Adipocyte (in vitro differentiated cells): ENCODE data around the gene COL25A1.
A peak's percentile ranks its signal among the peaks of the same experiment; 100 is the strongest.

ENCODE experiments used
- DNase-seq: peaks from one replicate; pipeline ENCODE4 v3.0.0-alpha.2; 2015; ENCODE audit warnings: low read depth
- H3K27me3 ChIP-seq: replicated peaks from 2 replicates; pipeline ENCODE4 v1.7.0; 2013; ENCODE audit warnings: mild to moderate bottlenecking, low read length, moderate library complexity; ENCODE audit not compliant: control insufficient read depth, insufficient read depth
- H3K36me3 ChIP-seq: 2 replicates; pipeline ENCODE4 v1.7.0; 2013; ENCODE audit warnings: low read length, mild to moderate bottlenecking, moderate library complexity; ENCODE audit not compliant: control insufficient read depth, insufficient read depth, severe bottlenecking
- H3K4me1 ChIP-seq: 2 replicates; pipeline ENCODE4 v1.7.0; 2013; ENCODE audit warnings: mild to moderate bottlenecking, low read length, moderate library complexity; ENCODE audit not compliant: control insufficient read depth, insufficient read depth
- H3K4me3 ChIP-seq: 2 replicates; pipeline ENCODE4 v1.7.0; 2013; ENCODE audit warnings: mild to moderate bottlenecking, low read length, moderate library complexity
- H3K9ac ChIP-seq: 2 replicates; pipeline ENCODE4 v1.7.0; 2013; ENCODE audit warnings: mild to moderate bottlenecking, low read length, moderate library complexity
- H3K9me3 ChIP-seq: 2 replicates; pipeline ENCODE4 v1.7.0; 2013; ENCODE audit warnings: mild to moderate bottlenecking, low read length, moderate library complexity; ENCODE audit not compliant: control insufficient read depth

The COL25A1 gene

GRCh38 chr4:108901291-108901690 lies 401.2 kb downstream of the COL25A1 start:
- Histone ChIP-seq H3K4me3 (no peak overlapping the region), H3K9me3 (no peaks in the 10 kb centered on the region), H3K4me1 (peaks cover 7% of the 10 kb centered on the region), H3K36me3 (no peaks in the 10 kb centered on the region), H3K9ac (no peak overlapping the region), H3K27me3 (no peaks in the 10 kb centered on the region)
- DNase-seq: no peak

DNA sequence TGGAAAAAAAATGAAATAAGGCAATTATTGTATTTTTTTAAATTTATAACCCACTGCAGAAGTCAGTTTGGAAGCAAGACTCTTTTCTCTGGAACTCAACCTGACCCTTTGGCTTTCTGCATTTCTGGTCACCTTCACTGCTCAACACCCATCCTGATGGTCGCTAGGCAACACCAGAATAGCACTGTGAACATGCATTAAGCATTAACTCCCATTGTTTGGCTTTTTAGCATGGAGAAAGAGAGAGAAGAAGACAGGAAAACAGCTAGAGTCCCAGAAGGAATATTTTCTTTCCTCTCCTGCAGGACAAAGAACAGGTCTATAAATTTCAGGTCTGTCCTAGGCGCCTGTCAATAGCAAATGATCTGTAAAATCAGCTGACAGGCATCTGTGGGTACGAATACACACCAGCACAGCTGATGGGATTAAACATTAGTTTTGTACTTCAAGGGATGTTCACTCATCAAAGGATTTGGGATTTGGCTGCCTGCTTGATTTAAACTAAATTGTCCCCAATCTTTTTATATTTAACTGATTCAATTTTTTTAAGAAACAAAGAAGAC lies 402.4 kb downstream of the COL25A1 start:
- Histone ChIP-seq H3K9ac (no peak overlapping the region), H3K9me3 (no peaks in the 10 kb centered on the region), H3K4me1 (peaks cover 7% of the 10 kb centered on the region), H3K4me3 (no peak overlapping the region), H3K27me3 (no peaks in the 10 kb centered on the region), H3K36me3 (no peaks in the 10 kb centered on the region)
- no peak for DNase-seq

- no peaks in the 10 kb centered on the region for H3K36me3 ChIP-seq
- H3K4me1 ChIP-seq: no peaks in the 10 kb centered on the region
- no peak overlapping the region for H3K4me3 ChIP-seq
- H3K27me3 ChIP-seq: no peaks in the 10 kb centered on the region
- no peaks in the 10 kb centered on the region for H3K9me3 ChIP-seq
- no peak overlapping the region for H3K9ac ChIP-seq
- no peak for DNase-seq
Observed at GRCh38 chr4:108893468-108893867, 409.0 kb downstream of the COL25A1 start.

GRCh38 chr4:108891896-108892590 lies 410.4 kb downstream of the COL25A1 start:
- Histone ChIP-seq H3K9ac (no peak overlapping the region), H3K27me3 (no peaks in the 10 kb centered on the region), H3K36me3 (no peaks in the 10 kb centered on the region), H3K4me1 (no peaks in the 10 kb centered on the region), H3K9me3 (no peaks in the 10 kb centered on the region), H3K4me3 (no peak overlapping the region)
- no peak for DNase-seq

- Histone ChIP-seq H3K27me3 (no peaks in the 10 kb centered on the region), H3K36me3 (no peaks in the 10 kb centered on the region), H3K4me1 (no peaks in the 10 kb centered on the region), H3K4me3 (no peak overlapping the region), H3K9me3 (no peaks in the 10 kb centered on the region), H3K9ac (no peak overlapping the region)
- no peak for DNase-seq
Observed at GRCh38 chr4:108890484-108890881, 412.0 kb downstream of the COL25A1 start.

DNA sequence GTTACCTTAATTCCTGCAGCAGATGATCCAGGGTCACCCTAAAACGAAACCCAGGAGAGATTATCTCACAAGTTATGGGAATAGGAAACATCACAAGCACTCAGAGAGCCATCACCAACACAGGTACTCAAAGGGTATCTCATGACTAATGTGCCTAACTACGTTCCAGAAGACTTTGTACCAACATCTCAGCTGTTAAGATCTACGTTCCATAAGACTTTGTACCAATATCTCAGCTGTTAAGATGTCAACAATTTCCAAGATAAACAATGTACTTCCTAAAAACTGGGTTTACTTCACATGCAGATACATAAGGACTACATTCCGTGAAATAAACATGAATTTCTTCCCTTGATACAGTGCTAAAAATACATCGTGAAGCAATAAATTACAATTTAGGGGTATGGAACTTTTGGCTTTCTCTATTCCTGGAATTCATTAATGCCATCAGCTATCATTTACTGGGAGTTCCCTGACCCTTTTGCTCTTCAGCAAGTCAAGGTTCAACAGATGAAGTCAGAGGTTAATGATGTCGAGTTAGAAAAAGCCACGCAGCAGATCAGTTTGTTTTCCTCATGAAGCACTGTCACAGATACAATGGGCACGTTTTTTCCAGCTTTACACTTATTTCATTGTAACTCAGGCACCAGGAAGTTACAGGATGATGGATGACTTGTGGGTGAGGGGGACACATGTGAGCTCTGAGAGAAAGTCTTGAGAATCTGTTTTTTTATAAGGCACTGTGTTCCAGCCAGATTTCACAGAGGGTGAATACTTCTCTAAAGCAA lies 412.6 kb downstream of the COL25A1 start:
- H3K9me3 ChIP-seq: no peaks in the 10 kb centered on the region
- H3K27me3 ChIP-seq: no peaks in the 10 kb centered on the region
- H3K4me3 ChIP-seq: no peak overlapping the region
- no peak for DNase-seq
- no peak overlapping the region for H3K9ac ChIP-seq
- H3K36me3 ChIP-seq: no peaks in the 10 kb centered on the region
- no peaks in the 10 kb centered on the region for H3K4me1 ChIP-seq

GRCh38 chr4:108888769-108889168 lies 413.7 kb downstream of the COL25A1 start:
- Histone ChIP-seq H3K4me1 (no peaks in the 10 kb centered on the region), H3K4me3 (no peak overlapping the region), H3K9me3 (no peaks in the 10 kb centered on the region), H3K27me3 (no peaks in the 10 kb centered on the region), H3K36me3 (no peaks in the 10 kb centered on the region), H3K9ac (no peak overlapping the region)
- DNase-seq: no peak

DNA sequence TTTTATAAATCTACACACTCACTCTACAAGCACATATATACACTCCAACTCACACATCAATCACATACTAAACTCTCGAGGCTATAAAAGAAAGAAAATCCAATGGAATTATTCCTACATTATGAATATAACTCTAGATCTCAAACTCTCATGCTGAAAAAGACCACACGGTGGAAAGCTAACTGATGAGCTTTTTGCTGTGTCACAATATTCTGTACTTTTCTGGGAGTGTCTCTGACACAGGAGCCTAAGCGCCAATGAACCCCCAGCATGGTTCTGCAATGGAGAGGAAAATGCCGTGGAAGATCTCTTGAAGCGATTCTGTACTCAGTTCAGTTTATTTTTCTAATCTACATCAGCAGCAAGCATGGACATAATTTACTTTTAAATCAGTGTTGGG lies 415.4 kb downstream of the COL25A1 start:
- H3K4me1 ChIP-seq: no peaks in the 10 kb centered on the region
- H3K9me3 ChIP-seq: no peaks in the 10 kb centered on the region
- no peak overlapping the region for H3K4me3 ChIP-seq
- H3K36me3 ChIP-seq: no peaks in the 10 kb centered on the region
- no peaks in the 10 kb centered on the region for H3K27me3 ChIP-seq
- no peak for DNase-seq
- no peak overlapping the region for H3K9ac ChIP-seq

DNA sequence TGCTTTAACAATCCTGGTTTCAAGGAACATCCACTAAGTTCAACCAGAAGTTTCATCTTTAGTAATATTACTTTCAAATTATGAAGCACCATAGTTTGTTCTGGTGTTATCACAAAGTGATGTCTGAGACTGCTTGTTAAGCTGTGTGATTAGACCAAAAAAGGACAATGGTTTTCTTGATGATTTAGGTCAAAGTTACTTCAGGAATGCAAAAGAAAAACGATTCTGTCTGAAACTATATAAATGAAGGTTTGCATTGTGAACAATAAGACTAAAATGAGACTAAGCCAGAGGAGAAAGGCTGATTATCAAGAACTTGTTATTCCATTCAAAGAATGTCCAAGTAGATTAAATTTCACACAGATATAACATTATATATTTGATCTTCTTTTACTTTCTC lies 417.2 kb downstream of the COL25A1 start:
- peak; percentile 55 for DNase-seq
- Histone ChIP-seq H3K9ac (no peak overlapping the region), H3K9me3 (no peaks in the 10 kb centered on the region), H3K36me3 (no peaks in the 10 kb centered on the region), H3K4me1 (no peaks in the 10 kb centered on the region), H3K4me3 (no peak overlapping the region), H3K27me3 (no peaks in the 10 kb centered on the region)

DNA sequence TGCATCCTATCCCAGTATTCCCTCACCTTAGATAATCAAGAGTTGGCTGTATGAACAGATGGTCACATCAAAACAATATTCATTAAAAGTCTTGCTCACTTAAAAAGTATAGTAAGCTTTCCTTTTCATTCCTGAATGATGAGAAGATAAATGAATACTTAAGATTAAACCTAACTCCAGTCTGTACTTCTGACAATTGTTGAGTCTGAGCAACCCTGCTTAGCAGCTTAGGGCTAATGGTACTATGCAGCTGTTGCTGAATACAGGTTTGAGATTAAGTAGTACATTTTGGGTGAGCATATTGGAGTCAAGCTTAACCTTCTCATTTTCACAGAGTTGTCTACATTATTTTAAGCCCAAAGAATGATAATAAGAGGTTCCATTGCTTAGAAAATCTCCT lies 417.9 kb downstream of the COL25A1 start:
- no peaks in the 10 kb centered on the region for H3K4me1 ChIP-seq
- no peak overlapping the region for H3K4me3 ChIP-seq
- H3K9ac ChIP-seq: no peak overlapping the region
- H3K9me3 ChIP-seq: no peaks in the 10 kb centered on the region
- no peaks in the 10 kb centered on the region for H3K27me3 ChIP-seq
- no peaks in the 10 kb centered on the region for H3K36me3 ChIP-seq
- peak; percentile 23 for DNase-seq

- H3K4me1 ChIP-seq: peaks cover 4% of the 10 kb centered on the region
Observed at GRCh38 chr4:108881986-108882385, 420.5 kb downstream of the COL25A1 start.

More at GRCh38 chr4:108881986-108882385, 420.5 kb downstream of the COL25A1 start:
- DNase-seq: no peak
- Histone ChIP-seq H3K36me3 (no peaks in the 10 kb centered on the region), H3K4me3 (no peak overlapping the region), H3K9me3 (no peaks in the 10 kb centered on the region), H3K9ac (no peak overlapping the region), H3K27me3 (no peaks in the 10 kb centered on the region)
